ENCODE measurements around the gene KDM4B.

Gene KDM4B

GRCh38 chr19:4985551-4985991 is 16.7 kb downstream of the KDM4B start:
- Histone ChIP-seq H3K27me3 (ENCODE audit: insufficient read depth, poor library complexity, severe bottlenecking) (no peaks in the 10 kb centered on the region), H3K27ac (ENCODE audit: poor library complexity, severe bottlenecking) (no peak overlapping the region), H3K4me3 (ENCODE audit: severe bottlenecking) (no peak overlapping the region), H3K9me3 (ENCODE audit: severe bottlenecking) (no peaks in the 10 kb centered on the region), H3K36me3 (ENCODE audit: low read depth) (no peaks in the 10 kb centered on the region), H3K4me1 (ENCODE audit: insufficient read depth, poor library complexity, severe bottlenecking) (no peaks in the 10 kb centered on the region)
- TF ChIP-seq CTCF (IDR thresholded peaks at IDR 0.05; ENCODE audit: poor library complexity, severe bottlenecking) = no peak
- no peak for ATAC-seq (ENCODE audit: low read depth)
- DNase-seq (ENCODE audit: low spot score) = no peak

- TF ChIP-seq CTCF (IDR thresholded peaks at IDR 0.05; ENCODE audit: poor library complexity, severe bottlenecking) = no peak
- Histone ChIP-seq H3K9me3 (ENCODE audit: severe bottlenecking) (no peaks in the 10 kb centered on the region), H3K36me3 (ENCODE audit: low read depth) (no peaks in the 10 kb centered on the region), H3K27ac (ENCODE audit: poor library complexity, severe bottlenecking) (no peak overlapping the region), H3K27me3 (ENCODE audit: insufficient read depth, poor library complexity, severe bottlenecking) (no peaks in the 10 kb centered on the region), H3K4me3 (ENCODE audit: severe bottlenecking) (no peak overlapping the region), H3K4me1 (ENCODE audit: insufficient read depth, poor library complexity, severe bottlenecking) (no peaks in the 10 kb centered on the region)
- DNase-seq (ENCODE audit: low spot score) (no peak), ATAC-seq (ENCODE audit: low read depth) (no peak)
Observed at GRCh38 chr19:4986056-4986455, 17.1 kb downstream of the KDM4B start.

- Histone ChIP-seq H3K4me1 (ENCODE audit: insufficient read depth, poor library complexity, severe bottlenecking) (no peaks in the 10 kb centered on the region), H3K27me3 (ENCODE audit: insufficient read depth, poor library complexity, severe bottlenecking) (no peaks in the 10 kb centered on the region), H3K9me3 (ENCODE audit: severe bottlenecking) (no peaks in the 10 kb centered on the region), H3K27ac (ENCODE audit: poor library complexity, severe bottlenecking) (no peak overlapping the region), H3K36me3 (ENCODE audit: low read depth) (no peaks in the 10 kb centered on the region), H3K4me3 (ENCODE audit: severe bottlenecking) (no peak overlapping the region)
- no peak for ATAC-seq (ENCODE audit: low read depth)
- no peak for TF ChIP-seq CTCF (IDR thresholded peaks at IDR 0.05; ENCODE audit: poor library complexity, severe bottlenecking)
- no peak for DNase-seq (ENCODE audit: low spot score)
Observed at GRCh38 chr19:4986471-4986891, 17.6 kb downstream of the KDM4B start.

- DNase-seq (ENCODE audit: low spot score) = no peak
- no peak for ATAC-seq (ENCODE audit: low read depth)
- Histone ChIP-seq H3K4me1 (ENCODE audit: insufficient read depth, poor library complexity, severe bottlenecking) (no peaks in the 10 kb centered on the region), H3K27me3 (ENCODE audit: insufficient read depth, poor library complexity, severe bottlenecking) (no peaks in the 10 kb centered on the region), H3K27ac (ENCODE audit: poor library complexity, severe bottlenecking) (no peak overlapping the region), H3K9me3 (ENCODE audit: severe bottlenecking) (no peaks in the 10 kb centered on the region), H3K4me3 (ENCODE audit: severe bottlenecking) (no peak overlapping the region), H3K36me3 (ENCODE audit: low read depth) (no peaks in the 10 kb centered on the region; the same call in 1 of the 2 replicates)
- TF ChIP-seq CTCF (IDR thresholded peaks at IDR 0.05; ENCODE audit: poor library complexity, severe bottlenecking) = no peak
Observed at GRCh38 chr19:4987256-4987655, 18.3 kb downstream of the KDM4B start.

- TF ChIP-seq CTCF (IDR thresholded peaks at IDR 0.05; ENCODE audit: poor library complexity, severe bottlenecking) = no peak
- DNase-seq (ENCODE audit: low spot score) = no peak
- Histone ChIP-seq H3K27ac (ENCODE audit: poor library complexity, severe bottlenecking) (no peak overlapping the region), H3K9me3 (ENCODE audit: severe bottlenecking) (no peaks in the 10 kb centered on the region), H3K4me1 (ENCODE audit: insufficient read depth, poor library complexity, severe bottlenecking) (no peaks in the 10 kb centered on the region), H3K4me3 (ENCODE audit: severe bottlenecking) (no peak overlapping the region), H3K36me3 (ENCODE audit: low read depth) (no peaks in the 10 kb centered on the region; the same call in 1 of the 2 replicates), H3K27me3 (ENCODE audit: insufficient read depth, poor library complexity, severe bottlenecking) (no peaks in the 10 kb centered on the region)
- no peak for ATAC-seq (ENCODE audit: low read depth)
Observed at GRCh38 chr19:4987692-4988370, 18.9 kb downstream of the KDM4B start.
